HepG2 (cell line): ENCODE results near the gene TBX19. TPM values are rescaled to one million over a fixed set of nuclear protein-coding genes. Genes with fewer than 3 reads are reported as not detected.

Experiments used
- CAMTA2 ChIP-seq: sonication (generic); formaldehyde crosslinking; IDR thresholded peaks from 2 replicates; pipeline ENCODE4 v1.4.0; 2020; ENCODE audit warnings: mild to moderate bottlenecking, missing genetic modification reagents, borderline replicate concordance
- CREM ChIP-seq, 2 experiments: sonication (generic) in 1 of 2; formaldehyde crosslinking in 1 of 2; IDR thresholded peaks; 2 replicates each; pipeline versions ENCODE4 v1.4.0 to v1.6.1; 2016 to 2020; ENCODE audit warnings: antibody characterized with exemption in 1 of 2, mild to moderate bottlenecking in 1 of 2, missing genetic modification reagents in 1 of 2
- HOXD1 ChIP-seq: sonication (generic); formaldehyde crosslinking; IDR thresholded peaks from 2 replicates; pipeline ENCODE4 v1.5.0; 2020; ENCODE audit warnings: missing genetic modification reagents
- IRF2 ChIP-seq: IDR thresholded peaks from 2 replicates; pipeline ENCODE4 v1.6.1; 2018; ENCODE audit warnings: missing genetic modification reagents, missing compliant biosample characterization
- ISL2 ChIP-seq: sonication (generic); formaldehyde crosslinking; IDR thresholded peaks from 2 replicates; pipeline ENCODE4 v1.5.0; 2020; ENCODE audit warnings: missing genetic modification reagents
- NFKBIZ ChIP-seq: IDR thresholded peaks from 2 replicates; pipeline ENCODE4 v1.6.1; 2018; ENCODE audit warnings: missing genetic modification reagents, missing compliant biosample characterization
- POGZ ChIP-seq: sonication (generic); formaldehyde crosslinking; IDR thresholded peaks from 2 replicates; pipeline ENCODE4 v1.4.0; 2020; ENCODE audit warnings: mild to moderate bottlenecking, missing genetic modification reagents
- RBM39 ChIP-seq: fragments of 200-400 bp; formaldehyde crosslinking; IDR thresholded peaks from one replicate; pipeline ENCODE4 v1.6.1; 2018; ENCODE audit warnings: antibody characterized with exemption, mild to moderate bottlenecking, low read depth, low read length; ENCODE audit not compliant: poor library complexity, severe bottlenecking
- ZFAT ChIP-seq: sonication (generic); formaldehyde crosslinking; conservative IDR thresholded peaks from 2 replicates; pipeline ENCODE4 v1.8.1; 2023; ENCODE audit warnings: missing genetic modification reagents, inconsistent platforms
- ZNF562 ChIP-seq: sonication (generic); formaldehyde crosslinking; IDR thresholded peaks from 2 replicates; pipeline ENCODE4 v1.8.0; 2022; ENCODE audit warnings: missing genetic modification reagents, borderline replicate concordance
- ZNF777 ChIP-seq: sonication (generic); formaldehyde crosslinking; IDR thresholded peaks from 2 replicates; pipeline ENCODE4 v1.4.0; 2020; ENCODE audit warnings: missing genetic modification reagents
- polyA plus RNA-seq, 8 experiments: library from polyadenylated mRNA; depleted of rRNA in 3 of 8; stranded (reverse) in 7 of 8; unstranded in 1 of 8; fragments of >200 nt; fragmentation: Illumina TruSeq in 4 of 8; extraction: Trizol in 4 of 8; gene quantifications; 2 replicates each; pipeline versions ENCODE4 v1.2.1 to v1.2.3, GENCODE V29; 2011 to 2016; ENCODE audit warnings: low read depth in 4 of 8, missing spikeins in 1 of 8, mixed read lengths in 1 of 8; ENCODE audit not compliant: insufficient read depth in 1 of 8
- total RNA-seq, 5 experiments: library from RNA; depleted of rRNA; stranded (reverse); fragments of >200 nt; fragmentation: Illumina TruSeq; extraction: Trizol; gene quantifications; 2 replicates each; pipeline ENCODE4 v1.2.3, GENCODE V29; 2016; ENCODE audit warnings: low read depth in 1 of 5
- TF ChIP-seq, protein P1 (sequence below): sonication (generic); formaldehyde crosslinking; conservative IDR thresholded peaks from 2 replicates; pipeline ENCODE4 v1.4.0; 2020; ENCODE audit warnings: missing genetic modification reagents
- TF ChIP-seq, protein P2 (sequence below): sonication (generic); formaldehyde crosslinking; IDR thresholded peaks from 2 replicates; pipeline ENCODE4 v1.5.1; 2020; ENCODE audit warnings: mild to moderate bottlenecking, moderate library complexity, missing genetic modification reagents
- TF ChIP-seq, protein P3 (sequence below): sonication (generic); formaldehyde crosslinking; IDR thresholded peaks from 2 replicates; pipeline ENCODE4 v1.5.1; 2020; ENCODE audit warnings: missing genetic modification reagents, mild to moderate bottlenecking, borderline replicate concordance
- TF ChIP-seq, protein P4 (sequence below): sonication (generic); formaldehyde crosslinking; IDR thresholded peaks from 2 replicates; pipeline ENCODE4 v1.5.0; 2020; ENCODE audit warnings: mild to moderate bottlenecking, missing genetic modification reagents
- TF ChIP-seq, protein P5 (sequence below), 2 experiments: sonication (generic) in 1 of 2; formaldehyde crosslinking in 1 of 2; IDR thresholded peaks; 2 replicates each; pipeline versions ENCODE4 v1.5.1 to v1.6.1; 2011 to 2020; ENCODE audit warnings: borderline replicate concordance in 1 of 2, low read depth in 1 of 2, low read length in 1 of 2, mild to moderate bottlenecking in 1 of 2, missing genetic modification reagents in 1 of 2, moderate library complexity in 1 of 2
- TF ChIP-seq, protein P6 (sequence below): IDR thresholded peaks from 2 replicates; pipeline ENCODE4 v1.6.1; 2018; ENCODE audit warnings: missing genetic modification reagents, mild to moderate bottlenecking, missing compliant biosample characterization

TBX19 gene
- total and polyA plus RNA-seq, 2 of the 13 experiments (the other 11 are each of a cell fraction or from before 2014, with no cell fraction given) = 0.31 to 1.4 TPM

DNA sequence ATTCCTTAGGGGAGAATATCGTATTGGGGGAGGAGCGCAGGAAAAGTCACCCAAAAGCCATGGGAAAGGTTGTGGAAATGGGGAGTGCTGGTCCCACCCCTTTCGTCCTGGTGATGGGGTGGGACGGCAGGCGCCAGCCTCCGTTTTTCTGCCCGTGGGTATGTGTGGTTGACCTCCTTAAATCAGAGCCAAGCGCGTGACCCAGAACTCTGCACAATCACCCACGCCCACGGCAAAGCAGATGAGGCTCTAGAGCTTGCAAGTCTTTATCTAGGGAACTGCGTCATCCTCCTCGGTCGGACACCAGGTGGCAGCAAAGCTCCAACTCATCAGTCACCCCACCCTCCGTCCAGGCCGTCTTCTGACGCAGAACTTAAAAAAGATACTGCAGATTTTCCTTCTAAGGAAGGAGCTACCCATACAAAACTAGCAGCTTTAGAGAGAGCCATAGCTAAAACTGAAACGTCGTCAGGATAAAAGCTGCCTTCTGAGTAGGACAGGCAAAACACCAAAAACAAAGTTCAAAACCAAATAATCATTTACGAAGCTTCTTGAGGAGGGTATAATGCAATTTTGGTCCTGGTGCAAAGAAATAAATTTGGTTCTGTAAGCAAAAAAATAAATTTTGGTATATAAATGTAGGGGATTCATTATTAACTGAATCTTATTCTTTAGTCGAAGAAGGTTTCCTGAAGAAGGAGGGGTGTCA is 62.0 kb downstream of the TBX19 start (continued):
- TF ChIP-seq, protein P1, sequence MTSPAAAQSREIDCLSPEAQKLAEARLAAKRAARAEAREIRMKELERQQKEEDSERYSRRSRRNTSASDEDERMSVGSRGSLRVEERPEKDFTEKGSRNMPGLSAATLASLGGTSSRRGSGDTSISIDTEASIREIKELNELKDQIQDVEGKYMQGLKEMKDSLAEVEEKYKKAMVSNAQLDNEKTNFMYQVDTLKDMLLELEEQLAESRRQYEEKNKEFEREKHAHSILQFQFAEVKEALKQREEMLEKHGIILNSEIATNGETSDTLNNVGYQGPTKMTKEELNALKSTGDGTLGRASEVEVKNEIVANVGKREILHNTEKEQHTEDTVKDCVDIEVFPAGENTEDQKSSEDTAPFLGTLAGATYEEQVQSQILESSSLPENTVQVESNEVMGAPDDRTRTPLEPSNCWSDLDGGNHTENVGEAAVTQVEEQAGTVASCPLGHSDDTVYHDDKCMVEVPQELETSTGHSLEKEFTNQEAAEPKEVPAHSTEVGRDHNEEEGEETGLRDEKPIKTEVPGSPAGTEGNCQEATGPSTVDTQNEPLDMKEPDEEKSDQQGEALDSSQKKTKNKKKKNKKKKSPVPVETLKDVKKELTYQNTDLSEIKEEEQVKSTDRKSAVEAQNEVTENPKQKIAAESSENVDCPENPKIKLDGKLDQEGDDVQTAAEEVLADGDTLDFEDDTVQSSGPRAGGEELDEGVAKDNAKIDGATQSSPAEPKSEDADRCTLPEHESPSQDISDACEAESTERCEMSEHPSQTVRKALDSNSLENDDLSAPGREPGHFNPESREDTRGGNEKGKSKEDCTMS (CRISPR knock-in tag) = no peak
- TF ChIP-seq ISL2 (0 out of 2 replicates have a peak, but pooled peaks have one; percentile 21), NFKBIZ (CRISPR knock-in tag) (no peak), ZNF777 (CRISPR knock-in tag) (peak; percentile 17; the same call in 1 of the 2 replicates), RBM39 (no peak), POGZ (no peak), HOXD1 (CRISPR knock-in tag) (peak; percentile 42; the same call in 1 of the 2 replicates), ZNF562 (CRISPR knock-in tag) (no peak), CREM (IDR thresholded peaks at IDR 0.05) (peak; percentile 62), CREM (CRISPR knock-in tag; IDR thresholded peaks at IDR 0.05) (no peak), CAMTA2 (CRISPR knock-in tag) (no peak), IRF2 (CRISPR knock-in tag) (peak; percentile 73), ZFAT (CRISPR knock-in tag) (no peak)
- TF ChIP-seq, protein P2, sequence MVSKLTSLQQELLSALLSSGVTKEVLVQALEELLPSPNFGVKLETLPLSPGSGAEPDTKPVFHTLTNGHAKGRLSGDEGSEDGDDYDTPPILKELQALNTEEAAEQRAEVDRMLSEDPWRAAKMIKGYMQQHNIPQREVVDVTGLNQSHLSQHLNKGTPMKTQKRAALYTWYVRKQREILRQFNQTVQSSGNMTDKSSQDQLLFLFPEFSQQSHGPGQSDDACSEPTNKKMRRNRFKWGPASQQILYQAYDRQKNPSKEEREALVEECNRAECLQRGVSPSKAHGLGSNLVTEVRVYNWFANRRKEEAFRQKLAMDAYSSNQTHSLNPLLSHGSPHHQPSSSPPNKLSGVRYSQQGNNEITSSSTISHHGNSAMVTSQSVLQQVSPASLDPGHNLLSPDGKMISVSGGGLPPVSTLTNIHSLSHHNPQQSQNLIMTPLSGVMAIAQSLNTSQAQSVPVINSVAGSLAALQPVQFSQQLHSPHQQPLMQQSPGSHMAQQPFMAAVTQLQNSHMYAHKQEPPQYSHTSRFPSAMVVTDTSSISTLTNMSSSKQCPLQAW (CRISPR knock-in tag) = 0 out of 2 replicates have a peak, but pooled peaks have one; percentile 37
- TF ChIP-seq, protein P3, sequence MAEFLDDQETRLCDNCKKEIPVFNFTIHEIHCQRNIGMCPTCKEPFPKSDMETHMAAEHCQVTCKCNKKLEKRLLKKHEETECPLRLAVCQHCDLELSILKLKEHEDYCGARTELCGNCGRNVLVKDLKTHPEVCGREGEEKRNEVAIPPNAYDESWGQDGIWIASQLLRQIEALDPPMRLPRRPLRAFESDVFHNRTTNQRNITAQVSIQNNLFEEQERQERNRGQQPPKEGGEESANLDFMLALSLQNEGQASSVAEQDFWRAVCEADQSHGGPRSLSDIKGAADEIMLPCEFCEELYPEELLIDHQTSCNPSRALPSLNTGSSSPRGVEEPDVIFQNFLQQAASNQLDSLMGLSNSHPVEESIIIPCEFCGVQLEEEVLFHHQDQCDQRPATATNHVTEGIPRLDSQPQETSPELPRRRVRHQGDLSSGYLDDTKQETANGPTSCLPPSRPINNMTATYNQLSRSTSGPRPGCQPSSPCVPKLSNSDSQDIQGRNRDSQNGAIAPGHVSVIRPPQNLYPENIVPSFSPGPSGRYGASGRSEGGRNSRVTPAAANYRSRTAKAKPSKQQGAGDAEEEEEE = no peak
- TF ChIP-seq, protein P4, sequence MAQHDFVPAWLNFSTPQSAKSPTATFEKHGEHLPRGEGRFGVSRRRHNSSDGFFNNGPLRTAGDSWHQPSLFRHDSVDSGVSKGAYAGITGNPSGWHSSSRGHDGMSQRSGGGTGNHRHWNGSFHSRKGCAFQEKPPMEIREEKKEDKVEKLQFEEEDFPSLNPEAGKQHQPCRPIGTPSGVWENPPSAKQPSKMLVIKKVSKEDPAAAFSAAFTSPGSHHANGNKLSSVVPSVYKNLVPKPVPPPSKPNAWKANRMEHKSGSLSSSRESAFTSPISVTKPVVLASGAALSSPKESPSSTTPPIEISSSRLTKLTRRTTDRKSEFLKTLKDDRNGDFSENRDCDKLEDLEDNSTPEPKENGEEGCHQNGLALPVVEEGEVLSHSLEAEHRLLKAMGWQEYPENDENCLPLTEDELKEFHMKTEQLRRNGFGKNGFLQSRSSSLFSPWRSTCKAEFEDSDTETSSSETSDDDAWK (CRISPR knock-in tag) = no peak
- TF ChIP-seq, protein P5, sequence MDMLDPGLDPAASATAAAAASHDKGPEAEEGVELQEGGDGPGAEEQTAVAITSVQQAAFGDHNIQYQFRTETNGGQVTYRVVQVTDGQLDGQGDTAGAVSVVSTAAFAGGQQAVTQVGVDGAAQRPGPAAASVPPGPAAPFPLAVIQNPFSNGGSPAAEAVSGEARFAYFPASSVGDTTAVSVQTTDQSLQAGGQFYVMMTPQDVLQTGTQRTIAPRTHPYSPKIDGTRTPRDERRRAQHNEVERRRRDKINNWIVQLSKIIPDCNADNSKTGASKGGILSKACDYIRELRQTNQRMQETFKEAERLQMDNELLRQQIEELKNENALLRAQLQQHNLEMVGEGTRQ (IDR thresholded peaks at IDR 0.05; ENCODE audit: low read depth, low read length) = no peak
- TF ChIP-seq, protein P5 (CRISPR knock-in tag; IDR thresholded peaks at IDR 0.05; ENCODE audit: borderline replicate concordance) = no peak
- TF ChIP-seq, protein P6, sequence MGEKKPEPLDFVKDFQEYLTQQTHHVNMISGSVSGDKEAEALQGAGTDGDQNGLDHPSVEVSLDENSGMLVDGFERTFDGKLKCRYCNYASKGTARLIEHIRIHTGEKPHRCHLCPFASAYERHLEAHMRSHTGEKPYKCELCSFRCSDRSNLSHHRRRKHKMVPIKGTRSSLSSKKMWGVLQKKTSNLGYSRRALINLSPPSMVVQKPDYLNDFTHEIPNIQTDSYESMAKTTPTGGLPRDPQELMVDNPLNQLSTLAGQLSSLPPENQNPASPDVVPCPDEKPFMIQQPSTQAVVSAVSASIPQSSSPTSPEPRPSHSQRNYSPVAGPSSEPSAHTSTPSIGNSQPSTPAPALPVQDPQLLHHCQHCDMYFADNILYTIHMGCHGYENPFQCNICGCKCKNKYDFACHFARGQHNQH (CRISPR knock-in tag) = 0 out of 2 replicates have a peak, but pooled peaks have one; percentile 15
